ENCODE data around the gene FBXO40.
A peak's percentile ranks its signal among the peaks of the same experiment; 100 is the strongest.

The FBXO40 gene

DNA sequence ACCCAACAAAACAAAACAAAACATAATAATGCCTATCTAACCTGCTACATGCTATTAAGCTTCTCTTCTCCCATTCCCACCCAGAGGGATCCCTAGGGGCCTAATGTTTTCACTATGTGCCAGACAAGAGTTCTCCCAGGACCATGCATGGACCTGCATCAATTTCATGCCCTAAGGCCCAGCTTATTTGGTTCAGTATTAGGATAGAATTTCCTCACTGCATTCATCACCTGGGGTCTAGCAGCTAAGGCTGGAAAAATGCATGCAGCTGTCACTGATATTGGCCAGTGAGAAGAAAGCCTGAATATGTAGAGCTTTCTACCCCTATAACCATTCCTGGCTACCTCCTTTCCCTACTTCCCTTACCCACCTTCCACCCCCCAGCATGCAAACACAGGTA is 69.6 kb downstream of the FBXO40 start:
- Histone ChIP-seq H3K9me3 (ENCODE audit: insufficient read depth, low read depth, low read length) (peaks cover 2% of the 10 kb centered on the region), H2AFZ (ENCODE audit: insufficient read depth, low read length, poor library complexity) (no peak overlapping the region), H2BK12ac (ENCODE audit: low read length) (no peak overlapping the region), H3K9ac (ENCODE audit: low read length) (no peak overlapping the region), H3K27me3 (ENCODE audit: insufficient read depth, low read length) (no peaks in the 10 kb centered on the region), H2AK5ac (ENCODE audit: low read length) (no peak overlapping the region), H3K4me2 (ENCODE audit: low read length) (no peak overlapping the region), H4K12ac (ENCODE audit: low read depth, low read length) (no peak overlapping the region), H2BK5ac (ENCODE audit: low read depth, low read length, poor library complexity) (no peak overlapping the region), H3K79me1 (ENCODE audit: low read length) (peaks cover 5% of the 10 kb centered on the region), H3K18ac (ENCODE audit: low read length) (no peak overlapping the region), H4K8ac (ENCODE audit: low read depth, low read length) (no peak overlapping the region), H3K4ac (ENCODE audit: low read depth, low read length) (no peak overlapping the region), H3K79me2 (ENCODE audit: control insufficient read depth, insufficient read depth, low read length, poor library complexity) (peaks cover 2% of the 10 kb centered on the region), H4K91ac (ENCODE audit: low read depth, low read length) (no peak overlapping the region), H3K14ac (ENCODE audit: low read length) (no peak overlapping the region), H3K4me3 (ENCODE audit: low read depth, low read length) (no peak overlapping the region), H3K4me1 (ENCODE audit: control insufficient read depth in 1 of 2, insufficient read depth in 2 of 2, low read length in 2 of 2) (peaks cover 14 to 19% of the 10 kb centered on the region in 2 experiments), H2BK120ac (ENCODE audit: insufficient read depth, low read length, poor library complexity) (no peak overlapping the region), H3K23ac (ENCODE audit: low read length) (no peak overlapping the region), H3K36me3 (ENCODE audit: control insufficient read depth in 1 of 2, insufficient read depth in 2 of 2, low read length in 2 of 2) (peaks cover 10 to 22% of the 10 kb centered on the region in 2 experiments), H3K27ac (ENCODE audit: low read depth, low read length) (no peak overlapping the region)
- DNase-seq = peak; percentile 78 to 82

DNA sequence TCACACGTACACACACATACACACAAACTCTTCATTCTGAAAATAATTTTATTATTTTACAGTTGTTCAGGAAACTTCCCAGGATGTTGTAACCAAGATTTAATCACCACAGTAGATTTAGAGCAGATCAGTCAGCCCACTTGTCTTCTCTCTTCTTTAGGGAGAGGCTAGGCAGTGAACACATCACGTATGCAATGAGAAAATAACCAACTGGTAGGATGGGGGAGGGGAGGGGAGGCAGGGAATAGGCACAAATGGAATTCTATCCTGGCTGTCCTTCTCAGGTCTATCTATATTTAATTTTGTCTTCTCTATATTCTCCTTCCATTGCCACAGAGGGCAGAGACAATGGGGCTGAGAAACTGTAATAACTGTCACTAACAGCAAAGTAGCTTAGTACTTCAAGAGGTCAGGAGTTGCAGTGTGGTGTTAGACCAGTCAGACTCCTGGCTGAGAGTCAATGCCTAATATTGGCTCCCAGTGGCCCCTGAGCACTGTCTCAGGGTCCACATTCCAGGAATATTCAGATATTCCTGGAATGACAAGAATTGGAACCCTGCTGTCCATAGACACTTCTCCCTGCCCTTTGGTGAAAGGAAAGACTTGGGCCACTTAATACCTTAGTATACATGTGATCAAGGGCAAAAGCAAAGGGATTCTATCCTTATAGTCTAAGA is 70.1 kb downstream of the FBXO40 start:
- Histone ChIP-seq H2AK5ac (ENCODE audit: low read length) (no peak overlapping the region), H3K9ac (ENCODE audit: low read length) (no peak overlapping the region), H4K91ac (ENCODE audit: low read depth, low read length) (no peak overlapping the region), H3K9me3 (ENCODE audit: insufficient read depth, low read depth, low read length) (peaks cover 2% of the 10 kb centered on the region), H2BK5ac (ENCODE audit: low read depth, low read length, poor library complexity) (no peak overlapping the region), H4K12ac (ENCODE audit: low read depth, low read length) (no peak overlapping the region), H3K4me2 (ENCODE audit: low read length) (no peak overlapping the region), H4K8ac (ENCODE audit: low read depth, low read length) (no peak overlapping the region), H2BK12ac (ENCODE audit: low read length) (no peak overlapping the region), H3K4me3 (ENCODE audit: low read depth, low read length) (no peak overlapping the region), H3K18ac (ENCODE audit: low read length) (no peak overlapping the region), H3K27me3 (ENCODE audit: insufficient read depth, low read length) (no peaks in the 10 kb centered on the region), H3K23ac (ENCODE audit: low read length) (no peak overlapping the region), H3K36me3 (ENCODE audit: control insufficient read depth in 1 of 2, insufficient read depth in 2 of 2, low read length in 2 of 2) (peaks cover 10 to 24% of the 10 kb centered on the region in 2 experiments), H3K79me1 (ENCODE audit: low read length) (peaks cover 5% of the 10 kb centered on the region), H3K4ac (ENCODE audit: low read depth, low read length) (no peak overlapping the region), H3K14ac (ENCODE audit: low read length) (no peak overlapping the region), H3K4me1 (ENCODE audit: control insufficient read depth in 1 of 2, insufficient read depth in 2 of 2, low read length in 2 of 2) (peaks cover 14 to 19% of the 10 kb centered on the region in 2 experiments), H2BK120ac (ENCODE audit: insufficient read depth, low read length, poor library complexity) (no peak overlapping the region), H2AFZ (ENCODE audit: insufficient read depth, low read length, poor library complexity) (no peak overlapping the region), H3K27ac (ENCODE audit: low read depth, low read length) (no peak overlapping the region), H3K79me2 (ENCODE audit: control insufficient read depth, insufficient read depth, low read length, poor library complexity) (peaks cover 2% of the 10 kb centered on the region)
- DNase-seq = peak in 1 of 2 donors; percentile 19
- whole genome bisulfite sequencing (ENCODE audit: extremely low coverage, insufficient coverage, insufficient read length) = 100% methylated on average over 1 of the region's 2 CpGs

DNA sequence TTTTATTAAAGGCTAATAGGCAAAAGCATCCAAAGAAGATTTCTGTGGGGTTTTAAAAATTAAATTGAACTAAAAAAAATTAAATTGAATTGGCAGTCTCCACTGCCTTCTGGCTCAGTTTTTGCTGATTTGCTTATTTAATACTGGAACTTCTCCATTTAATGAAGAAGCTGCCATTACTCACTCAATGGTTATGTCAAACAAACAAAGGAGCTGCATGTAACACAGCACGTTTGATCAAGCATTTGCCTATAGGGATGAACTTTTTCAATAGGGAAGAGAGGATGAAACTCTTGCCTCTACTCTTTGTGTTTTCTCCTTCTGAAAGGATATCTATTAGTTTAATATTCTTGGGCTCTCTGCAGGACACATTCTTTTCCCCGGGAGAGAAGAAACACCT is 72.3 kb downstream of the FBXO40 start:
- H3K36me3 ChIP-seq (ENCODE audit: control insufficient read depth in 1 of 2, insufficient read depth in 2 of 2, low read length in 2 of 2) = peaks cover 10 to 32% of the 10 kb centered on the region in 2 experiments
- no peak overlapping the region for H2AFZ ChIP-seq (ENCODE audit: insufficient read depth, low read length, poor library complexity)
- no peak overlapping the region for H3K23ac ChIP-seq (ENCODE audit: low read length)
- peaks cover 12 to 17% of the 10 kb centered on the region in 2 experiments for H3K4me1 ChIP-seq (ENCODE audit: control insufficient read depth in 1 of 2, insufficient read depth in 2 of 2, low read length in 2 of 2)
- H2BK120ac ChIP-seq (ENCODE audit: insufficient read depth, low read length, poor library complexity) = no peak overlapping the region
- H4K91ac ChIP-seq (ENCODE audit: low read depth, low read length) = no peak overlapping the region
- H3K18ac ChIP-seq (ENCODE audit: low read length) = no peak overlapping the region
- H2BK5ac ChIP-seq (ENCODE audit: low read depth, low read length, poor library complexity) = no peak overlapping the region
- H3K9me3 ChIP-seq (ENCODE audit: insufficient read depth, low read depth, low read length) = no peaks in the 10 kb centered on the region
- H3K14ac ChIP-seq (ENCODE audit: low read length) = no peak overlapping the region
- H3K4ac ChIP-seq (ENCODE audit: low read depth, low read length) = no peak overlapping the region
- no peak overlapping the region for H3K27ac ChIP-seq (ENCODE audit: low read depth, low read length)
- no peak overlapping the region for H4K8ac ChIP-seq (ENCODE audit: low read depth, low read length)
- no peaks in the 10 kb centered on the region for H3K27me3 ChIP-seq (ENCODE audit: insufficient read depth, low read length)
- DNase-seq = no peak
- no peak overlapping the region for H4K12ac ChIP-seq (ENCODE audit: low read depth, low read length)
- no peak overlapping the region for H3K4me2 ChIP-seq (ENCODE audit: low read length)
- H3K79me1 ChIP-seq (ENCODE audit: low read length) = peaks cover 4% of the 10 kb centered on the region
- WGBS (ENCODE audit: extremely low coverage, insufficient coverage, insufficient read length) = no CpG with 5 or more reads among the region's 2 CpGs
- H3K4me3 ChIP-seq (ENCODE audit: low read depth, low read length) = no peak overlapping the region
- H2AK5ac ChIP-seq (ENCODE audit: low read length) = no peak overlapping the region
- no peak overlapping the region for H2BK12ac ChIP-seq (ENCODE audit: low read length)
- H3K79me2 ChIP-seq (ENCODE audit: control insufficient read depth, insufficient read depth, low read length, poor library complexity) = peaks cover 2% of the 10 kb centered on the region
- H3K9ac ChIP-seq (ENCODE audit: low read length) = no peak overlapping the region

DNA sequence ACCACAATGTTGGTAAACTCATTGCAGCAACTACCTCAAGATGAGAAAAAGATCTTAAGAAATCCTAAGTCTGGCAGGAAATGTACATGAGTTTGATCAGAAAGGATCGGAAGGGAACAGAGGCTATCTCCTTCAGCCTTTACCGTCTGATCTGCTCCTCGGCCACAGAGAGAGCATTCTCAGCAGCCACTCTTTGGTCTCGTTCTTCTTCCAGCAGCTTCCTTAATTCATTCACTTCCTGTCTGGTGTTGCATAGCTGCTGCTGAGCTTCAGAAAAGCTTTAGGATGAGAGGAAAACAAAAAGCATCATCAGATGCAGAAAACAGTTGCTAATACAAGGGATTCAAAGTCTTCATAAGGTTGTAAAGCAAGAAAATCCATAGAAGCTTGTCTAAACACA is 74.2 kb downstream of the FBXO40 start:
- Histone ChIP-seq H3K9me3 (ENCODE audit: insufficient read depth, low read depth, low read length) (no peaks in the 10 kb centered on the region), H3K18ac (ENCODE audit: low read length) (no peak overlapping the region), H4K91ac (ENCODE audit: low read depth, low read length) (no peak overlapping the region), H3K79me2 (ENCODE audit: control insufficient read depth, insufficient read depth, low read length, poor library complexity) (no peaks in the 10 kb centered on the region), H2BK5ac (ENCODE audit: low read depth, low read length, poor library complexity) (no peak overlapping the region), H3K4me2 (ENCODE audit: low read length) (no peak overlapping the region), H3K4me3 (ENCODE audit: low read depth, low read length) (no peak overlapping the region), H3K27me3 (ENCODE audit: insufficient read depth, low read length) (no peaks in the 10 kb centered on the region), H2AFZ (ENCODE audit: insufficient read depth, low read length, poor library complexity) (no peak overlapping the region), H2AK5ac (ENCODE audit: low read length) (no peak overlapping the region), H3K4me1 (ENCODE audit: control insufficient read depth in 1 of 2, insufficient read depth in 2 of 2, low read length in 2 of 2) (peaks cover 4 to 9% of the 10 kb centered on the region in 2 experiments), H3K14ac (ENCODE audit: low read length) (no peak overlapping the region), H4K8ac (ENCODE audit: low read depth, low read length) (no peak overlapping the region), H3K79me1 (ENCODE audit: low read length) (no peaks in the 10 kb centered on the region), H3K23ac (ENCODE audit: low read length) (no peak overlapping the region), H2BK120ac (ENCODE audit: insufficient read depth, low read length, poor library complexity) (no peak overlapping the region), H3K36me3 (ENCODE audit: control insufficient read depth in 1 of 2, insufficient read depth in 2 of 2, low read length in 2 of 2) (peaks cover 10 to 32% of the 10 kb centered on the region in 2 experiments), H2BK12ac (ENCODE audit: low read length) (no peak overlapping the region), H3K4ac (ENCODE audit: low read depth, low read length) (no peak overlapping the region), H4K12ac (ENCODE audit: low read depth, low read length) (no peak overlapping the region), H3K27ac (ENCODE audit: low read depth, low read length) (no peak overlapping the region), H3K9ac (ENCODE audit: low read length) (no peak overlapping the region)
- WGBS (ENCODE audit: extremely low coverage, insufficient coverage, insufficient read length) = no CpG with 5 or more reads among the region's 4 CpGs
- DNase-seq = no peak
